ENCODE data around the gene TMED9. TPM values are rescaled to one million over a fixed set of nuclear protein-coding genes. Genes with fewer than 3 reads are reported as not detected.

The TMED9 gene
- total RNA-seq, 1 experiment from 2014 or later, result 240 TPM

DNA sequence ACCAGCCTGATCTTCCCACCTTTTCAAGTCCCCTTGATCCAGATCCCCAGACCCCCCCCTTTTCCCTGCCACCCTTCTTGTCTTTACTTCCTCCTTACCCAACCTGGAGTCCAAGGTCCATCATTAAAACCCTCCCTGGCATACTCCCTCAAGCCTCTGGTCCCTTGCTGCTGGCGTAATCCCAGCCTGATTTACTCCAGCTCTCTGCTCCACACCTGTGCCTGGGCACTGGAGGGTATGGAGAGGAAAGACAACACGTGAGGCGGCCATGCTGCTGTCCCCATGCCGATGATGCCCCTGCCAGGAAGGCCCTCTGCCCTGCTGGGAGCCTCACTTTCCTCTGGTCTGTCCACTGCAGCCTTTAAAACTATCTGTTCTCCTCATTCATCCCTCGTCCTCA lies 13.1 kb downstream of the TMED9 start:
- no peak for DNase-seq
- Mint-ChIP-seq H3K4me3 (ENCODE audit: unreplicated experiment) (no peak overlapping the region), H3K27me3 (ENCODE audit: insufficient read depth, unreplicated experiment) (no peaks in the 10 kb centered on the region), H3K4me1 (ENCODE audit: low read depth, unreplicated experiment) (peaks cover 5% of the 10 kb centered on the region), H3K36me3 (ENCODE audit: insufficient read depth, unreplicated experiment) (peaks cover 44% of the 10 kb centered on the region), H3K9me3 (ENCODE audit: unreplicated experiment) (no peaks in the 10 kb centered on the region), H3K27ac (ENCODE audit: unreplicated experiment) (no peak overlapping the region)
- no peak for TF ChIP-seq CTCF (IDR thresholded peaks at IDR 0.05; ENCODE audit: insufficient read depth in 1 of 2, low read depth in 1 of 2, low read length in 1 of 2, severe bottlenecking in 1 of 2, unreplicated experiment in 1 of 2)
- POLR2A ChIA-PET, result no interaction called here
- Histone ChIP-seq H3K4me1 (peaks cover 7% of the 10 kb centered on the region; the same call in 1 of the 2 replicates), H3K27me3 (replicated peaks; ENCODE audit: control insufficient read depth, insufficient read depth, low read length) (no peaks in the 10 kb centered on the region), H3K4me3 (ENCODE audit: low read depth, low read length) (no peak overlapping the region), H3K9me3 (no peaks in the 10 kb centered on the region), H3K36me3 (ENCODE audit: control insufficient read depth, insufficient read depth, low read length) (no peaks in the 10 kb centered on the region)
- CTCF ChIA-PET, result no interaction called here
- no TSS peak for BruUV-seq (replicated peaks)
- intact Hi-C loops (cut with micrococcal nuclease; ENCODE audit: unreplicated experiment), result no loop called here

- H3K9me3 ChIP-seq, result no peaks in the 10 kb centered on the region
- intact Hi-C loops (cut with micrococcal nuclease; ENCODE audit: unreplicated experiment), result no loop called here
- no peaks in the 10 kb centered on the region for H3K36me3 ChIP-seq (ENCODE audit: control insufficient read depth, insufficient read depth, low read length)
- no TSS peak for BruUV-seq (replicated peaks)
- no peaks in the 10 kb centered on the region for H3K27me3 ChIP-seq (replicated peaks; ENCODE audit: control insufficient read depth, insufficient read depth, low read length)
- peaks cover 7% of the 10 kb centered on the region; the same call in 1 of the 2 replicates for H3K4me1 ChIP-seq
- Mint-ChIP-seq H3K4me1 (ENCODE audit: low read depth, unreplicated experiment) (peaks cover 5% of the 10 kb centered on the region), H3K36me3 (ENCODE audit: insufficient read depth, unreplicated experiment) (peaks cover 42% of the 10 kb centered on the region), H3K4me3 (ENCODE audit: unreplicated experiment) (no peak overlapping the region), H3K9me3 (ENCODE audit: unreplicated experiment) (no peaks in the 10 kb centered on the region), H3K27ac (ENCODE audit: unreplicated experiment) (no peak overlapping the region), H3K27me3 (ENCODE audit: insufficient read depth, unreplicated experiment) (no peaks in the 10 kb centered on the region)
- CTCF ChIA-PET, result no interaction called here
- POLR2A ChIA-PET, result no interaction called here
- no peak for DNase-seq
- no peak overlapping the region for H3K4me3 ChIP-seq (ENCODE audit: low read depth, low read length)
- TF ChIP-seq CTCF (IDR thresholded peaks at IDR 0.05; ENCODE audit: insufficient read depth in 1 of 2, low read depth in 1 of 2, low read length in 1 of 2, severe bottlenecking in 1 of 2, unreplicated experiment in 1 of 2), result no peak
These were observed 13.7 kb downstream of the TMED9 start for GRCh38 chr5:177605667-177606066.

DNA sequence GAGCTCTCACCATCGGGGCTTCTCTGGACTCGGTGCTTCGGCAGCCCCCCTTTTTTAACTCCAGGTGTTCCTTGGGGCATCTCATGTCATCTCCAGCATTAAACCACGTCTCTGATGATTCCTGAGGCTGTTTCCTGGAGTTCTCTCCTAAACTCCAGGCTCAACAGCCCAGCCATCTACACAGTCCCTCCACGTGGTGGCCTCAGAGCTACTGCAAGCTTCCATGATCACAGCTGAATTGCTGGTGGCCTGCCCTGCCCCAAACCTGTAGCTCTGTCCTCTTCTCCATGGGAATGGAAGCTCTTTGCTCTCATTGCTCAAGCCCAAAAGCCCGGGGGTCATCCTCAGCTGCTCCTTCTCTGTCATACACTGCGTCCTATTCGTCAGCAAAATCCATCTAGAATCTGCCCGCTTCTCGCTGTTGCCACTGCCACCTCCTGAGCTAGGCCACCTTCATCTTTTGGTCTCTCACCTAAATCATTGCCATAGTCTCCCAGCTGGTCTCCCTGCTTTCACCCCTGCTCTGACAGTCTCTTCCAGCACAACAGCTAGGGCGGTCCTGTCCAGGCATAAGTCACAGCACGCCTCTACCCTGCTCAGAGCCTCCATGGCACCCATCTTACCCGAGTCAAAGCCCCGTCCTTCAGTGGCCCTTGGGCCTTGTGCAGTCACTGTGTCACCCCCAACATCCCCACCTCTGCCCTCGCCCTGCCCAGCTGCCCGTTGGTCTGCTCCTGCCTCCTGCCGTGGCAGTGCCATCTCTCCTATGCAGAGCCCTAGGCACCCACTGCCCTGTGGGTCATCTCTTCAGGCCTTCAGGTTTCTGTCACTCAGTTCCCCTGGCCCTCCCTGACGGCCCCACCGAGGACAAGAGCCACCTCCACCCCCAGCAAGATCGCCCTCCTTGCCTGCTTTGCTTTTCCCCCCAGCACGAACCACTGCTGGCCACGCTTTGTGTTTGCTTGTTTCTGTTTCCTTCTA lies 14.4 kb downstream of the TMED9 start:
- ChIA-PET POLR2A (no interaction called here), CTCF (interaction anchor here (0.8 kb wide), 1 partner anchor 7 kb away, joined by 4 read pairs; no protein-coding TSS in a partner anchor)
- no peak overlapping the region for H3K4me3 ChIP-seq (ENCODE audit: low read depth, low read length)
- no peak for DNase-seq
- Mint-ChIP-seq H3K36me3 (ENCODE audit: insufficient read depth, unreplicated experiment) (peaks cover 47% of the 10 kb centered on the region), H3K27me3 (ENCODE audit: insufficient read depth, unreplicated experiment) (no peaks in the 10 kb centered on the region), H3K4me3 (ENCODE audit: unreplicated experiment) (no peak overlapping the region), H3K4me1 (ENCODE audit: low read depth, unreplicated experiment) (peaks cover 5% of the 10 kb centered on the region), H3K9me3 (ENCODE audit: unreplicated experiment) (no peaks in the 10 kb centered on the region), H3K27ac (ENCODE audit: unreplicated experiment) (no peak overlapping the region)
- intact Hi-C loops (cut with micrococcal nuclease; ENCODE audit: unreplicated experiment), result no loop called here
- BruUV-seq (replicated peaks), result no TSS peak
- no peaks in the 10 kb centered on the region for H3K36me3 ChIP-seq (ENCODE audit: control insufficient read depth, insufficient read depth, low read length)
- H3K4me1 ChIP-seq, result no peaks in the 10 kb centered on the region
- TF ChIP-seq CTCF (IDR thresholded peaks at IDR 0.05; ENCODE audit: insufficient read depth in 1 of 2, low read depth in 1 of 2, low read length in 1 of 2, severe bottlenecking in 1 of 2, unreplicated experiment in 1 of 2), result no peak
- H3K27me3 ChIP-seq (replicated peaks; ENCODE audit: control insufficient read depth, insufficient read depth, low read length), result no peaks in the 10 kb centered on the region
- no peaks in the 10 kb centered on the region for H3K9me3 ChIP-seq

Data from Caco-2 (cell line).